Effector memory CD4-positive, alpha-beta T cell (primary cell): ENCODE measurements around the gene EXOSC7.

ENCODE experiments used
- DNase-seq, 3 donors: peaks; one replicate each; pipeline ENCODE4 v3.0.0-alpha.2; 2020
- H3K27ac ChIP-seq: 2 replicates; pipeline ENCODE4 v1.7.0; 2013; ENCODE audit warnings: mild to moderate bottlenecking, low read length, moderate library complexity; ENCODE audit not compliant: insufficient read depth, poor library complexity, severe bottlenecking
- H3K27me3 ChIP-seq: replicated peaks from 2 replicates; pipeline ENCODE4 v1.7.0; 2013; ENCODE audit warnings: mild to moderate bottlenecking, low read length; ENCODE audit not compliant: insufficient read depth, control insufficient read depth, poor library complexity, severe bottlenecking
- H3K36me3 ChIP-seq: 2 replicates; pipeline ENCODE4 v1.7.0; 2013; ENCODE audit warnings: mild to moderate bottlenecking, low read length, moderate library complexity; ENCODE audit not compliant: control insufficient read depth, insufficient read depth
- H3K4me1 ChIP-seq: 2 replicates; pipeline ENCODE4 v1.7.0; 2013; ENCODE audit warnings: low read length, mild to moderate bottlenecking; ENCODE audit not compliant: control insufficient read depth, insufficient read depth, poor library complexity, severe bottlenecking
- H3K4me3 ChIP-seq: 2 replicates; pipeline ENCODE4 v1.7.0; 2013; ENCODE audit warnings: low read length, low read depth, mild to moderate bottlenecking; ENCODE audit not compliant: insufficient read depth, poor library complexity, severe bottlenecking
- H3K9me3 ChIP-seq: 2 replicates; pipeline ENCODE4 v1.7.0; 2013; ENCODE audit warnings: mild to moderate bottlenecking, low read length, moderate library complexity; ENCODE audit not compliant: control insufficient read depth

EXOSC7 gene

GRCh38 chr3:45059132-45059531 lies 83.1 kb downstream of the EXOSC7 start:
- no peak for DNase-seq
- H3K9me3 ChIP-seq, result no peaks in the 10 kb centered on the region
- no peak overlapping the region for H3K4me3 ChIP-seq
- no peaks in the 10 kb centered on the region for H3K4me1 ChIP-seq
- no peaks in the 10 kb centered on the region for H3K36me3 ChIP-seq
- no peaks in the 10 kb centered on the region for H3K27me3 ChIP-seq
- H3K27ac ChIP-seq, result no peak overlapping the region

- Histone ChIP-seq H3K9me3 (no peaks in the 10 kb centered on the region), H3K4me3 (no peak overlapping the region), H3K27ac (no peak overlapping the region), H3K27me3 (no peaks in the 10 kb centered on the region), H3K4me1 (no peaks in the 10 kb centered on the region), H3K36me3 (no peaks in the 10 kb centered on the region)
- no peak for DNase-seq
Observed at GRCh38 chr3:45060165-45060892, 84.3 kb downstream of the EXOSC7 start.
